Measurements from ENCODE around the gene LRMDA.

The LRMDA gene

DNA sequence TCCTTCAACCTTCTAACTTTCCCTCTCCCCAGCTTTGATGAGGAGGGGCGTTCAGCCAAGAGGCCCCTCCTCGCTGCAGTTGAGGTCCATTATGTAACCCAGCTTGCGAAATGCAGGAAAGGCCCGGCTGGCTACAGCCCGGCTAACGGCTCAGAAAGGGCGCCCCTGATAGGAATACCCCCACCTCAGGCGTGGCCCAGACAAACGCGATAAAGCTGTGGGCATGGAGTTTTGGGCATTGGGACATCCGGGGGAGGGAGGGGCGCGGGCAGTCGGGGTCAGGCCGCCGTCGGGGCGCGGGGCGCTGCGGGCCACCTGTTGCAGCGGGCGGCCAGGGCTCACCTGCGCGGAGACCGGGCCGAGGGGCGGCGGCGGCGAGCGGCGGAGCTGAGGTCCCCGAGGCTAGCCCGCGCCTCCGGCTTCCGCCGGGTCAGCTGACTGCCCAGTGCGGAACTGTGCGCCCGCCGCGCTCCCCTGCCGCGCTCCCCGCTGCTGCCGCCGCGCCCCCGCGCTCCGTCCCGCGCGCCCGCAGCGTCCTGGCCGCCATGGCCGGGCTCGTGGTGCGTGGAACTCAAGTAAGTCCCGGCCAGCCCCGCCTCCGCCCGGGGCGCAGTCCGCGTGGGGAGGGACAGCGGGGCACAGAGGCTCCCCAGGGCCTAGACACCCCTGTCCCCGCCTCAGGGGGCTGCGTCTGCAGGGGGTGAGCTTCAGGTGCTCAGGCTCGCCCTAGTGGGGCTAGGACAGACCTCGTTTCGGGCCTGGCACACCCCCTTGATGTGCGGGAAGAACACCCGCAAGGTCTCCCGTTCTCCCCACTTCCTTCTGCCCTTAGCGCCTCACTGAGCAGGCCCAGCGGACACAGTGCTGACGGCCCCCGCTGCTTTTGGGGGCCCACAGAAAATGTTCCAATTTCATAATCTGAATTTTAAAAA, at the start of gene LRMDA:
LRMDA (plus strand) TSS at position 445 of the 932 bp plus-strand sequence.
- peak; percentile 26 for DNase-seq

GRCh38 chr10:75386128-75386527, 45.3 kb upstream of the LRMDA start:
- no peak for DNase-seq

GRCh38 chr10:75388082-75388481, 43.3 kb upstream of the LRMDA start:
- DNase-seq, result no peak

GRCh38 chr10:75390178-75390577, 41.2 kb upstream of the LRMDA start:
- no peak for DNase-seq

GRCh38 chr10:75392271-75392670, 39.2 kb upstream of the LRMDA start:
- no peak for DNase-seq

GRCh38 chr10:75392744-75393143, 38.7 kb upstream of the LRMDA start:
- no peak for DNase-seq

DNA sequence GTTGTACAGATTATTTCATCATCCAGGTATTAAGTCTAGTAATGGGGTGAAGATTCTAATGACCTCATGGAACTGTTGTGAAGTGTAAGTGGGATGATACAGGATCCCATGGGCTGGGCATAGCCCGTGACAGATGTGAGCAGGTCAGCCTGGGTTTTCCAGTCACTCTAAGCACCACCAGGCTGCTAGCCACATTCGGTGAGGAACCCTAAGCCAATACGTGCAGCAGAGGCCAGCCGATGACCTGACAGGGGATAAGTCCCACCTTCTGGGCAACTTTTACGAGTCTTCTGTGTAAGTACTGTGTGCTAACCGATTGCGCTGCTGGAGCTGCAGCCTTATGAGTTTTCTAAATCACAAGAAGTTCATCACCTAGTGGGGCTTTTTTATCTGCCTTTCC, 37.2 kb upstream of the LRMDA start:
- DNase-seq, result no peak

DNA sequence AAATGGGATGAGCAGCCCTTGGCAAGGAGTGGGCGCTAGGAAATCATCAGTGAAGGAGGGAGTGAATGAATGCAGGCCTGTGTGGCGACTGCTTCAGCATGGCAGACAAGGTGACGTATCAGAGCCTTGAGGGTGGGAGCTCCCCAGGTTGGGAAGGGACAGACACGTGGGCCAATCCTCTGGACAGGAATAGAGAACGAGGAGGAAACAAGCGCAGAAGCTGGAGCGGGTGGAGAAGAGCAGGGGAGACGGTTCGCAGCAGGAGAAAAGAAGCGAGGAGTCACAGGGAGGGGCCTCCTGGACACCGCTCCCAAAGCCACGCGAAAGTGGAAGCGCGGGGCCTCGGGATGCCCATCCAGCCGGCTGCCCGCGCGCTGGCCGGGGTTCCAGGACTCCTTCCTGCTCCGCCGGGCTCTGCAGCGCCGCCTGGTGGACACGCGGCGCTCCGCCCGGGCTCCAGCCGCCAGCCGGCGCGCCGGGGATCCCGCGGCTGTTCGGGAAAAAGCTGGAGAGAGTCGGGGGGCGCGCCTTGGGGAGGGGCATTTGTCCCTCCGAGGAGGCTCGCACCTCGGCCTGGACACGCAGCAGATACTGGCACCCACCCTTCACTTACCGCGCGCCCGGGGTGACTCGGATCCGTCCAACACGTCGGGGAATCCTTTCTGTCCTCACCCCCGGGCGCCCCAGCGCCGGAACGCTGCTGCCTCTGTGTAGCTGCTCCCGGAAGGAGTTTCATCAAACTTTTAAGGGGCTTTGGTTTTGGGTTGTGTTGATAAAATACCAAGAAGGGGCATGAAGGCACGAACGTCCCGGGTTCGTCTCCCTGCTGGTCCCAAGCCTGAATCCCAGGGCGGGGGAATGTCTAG, 36.1 kb upstream of the LRMDA start:
- peak; percentile 18 for DNase-seq

GRCh38 chr10:75395932-75396630, 35.3 kb upstream of the LRMDA start:
- DNase-seq, result no peak

DNA sequence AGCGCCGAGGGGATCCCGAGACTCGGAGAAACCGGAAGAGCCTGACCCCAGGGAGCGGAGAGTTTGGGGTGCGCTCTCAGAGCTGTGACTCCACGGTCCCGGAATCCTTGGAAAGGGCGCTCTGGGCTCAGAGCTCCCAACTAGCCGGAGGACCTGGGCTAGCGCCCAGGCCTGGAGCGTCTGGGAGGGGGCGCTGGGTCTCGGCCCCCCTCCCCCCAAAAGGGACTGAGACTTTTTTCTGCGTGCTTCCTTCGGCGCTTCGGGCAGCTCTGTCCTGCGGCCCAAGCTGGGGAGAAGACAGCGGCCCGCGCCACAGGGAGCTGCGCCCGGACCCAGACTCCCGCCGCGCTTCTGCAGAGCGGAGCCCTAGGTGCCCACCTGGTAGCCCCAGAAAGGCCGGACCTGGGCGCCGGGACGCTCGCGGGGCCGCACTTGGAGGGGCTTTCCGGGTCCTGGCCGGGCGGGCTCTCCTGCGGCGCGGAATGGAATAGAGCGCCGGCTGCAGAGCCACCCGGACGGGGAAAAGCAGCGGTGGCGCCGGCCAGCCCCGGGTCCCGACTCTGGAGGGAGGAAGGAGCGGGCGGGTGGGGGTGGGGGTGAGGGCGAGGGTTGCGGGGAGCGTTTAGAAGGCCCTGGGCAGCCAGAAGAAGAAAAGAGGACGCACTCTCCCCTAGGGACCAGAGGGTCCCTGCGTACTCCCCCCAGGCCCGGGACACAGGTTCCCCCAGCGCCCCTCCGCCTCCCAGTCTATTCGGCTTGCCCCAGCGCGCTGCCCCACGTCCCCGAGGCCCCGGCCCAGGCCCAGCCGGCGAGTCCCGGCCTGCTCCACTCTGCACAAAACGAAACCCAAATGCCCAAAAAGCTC, 34.6 kb upstream of the LRMDA start:
- no peak for DNase-seq

GRCh38 chr10:75397496-75398199, 33.8 kb upstream of the LRMDA start:
- DNase-seq, result no peak

DNA sequence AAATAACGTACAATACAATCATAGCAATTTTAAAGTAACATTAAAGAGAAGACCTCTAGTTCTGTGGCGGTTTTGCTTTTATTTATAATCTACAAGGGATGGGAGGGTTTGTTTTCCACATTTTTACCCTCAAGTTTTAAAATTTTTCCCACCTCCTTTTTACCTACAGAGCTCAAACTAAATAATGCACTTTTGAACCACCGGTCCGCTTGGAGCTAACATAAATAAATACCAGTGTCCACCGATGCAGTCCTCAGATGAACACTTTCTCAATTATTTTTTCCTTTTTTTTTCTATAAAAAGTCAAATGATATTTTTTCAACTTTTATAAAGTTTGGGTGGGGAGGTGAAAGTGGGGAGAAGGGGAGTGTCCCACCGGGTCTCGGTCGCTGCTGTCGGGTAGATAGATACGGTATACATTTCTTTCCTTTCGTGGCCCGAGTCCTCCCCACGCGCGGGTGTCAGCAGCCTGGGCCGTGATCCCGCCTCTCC, 33.2 kb upstream of the LRMDA start:
- DNase-seq, result no peak

GRCh38 chr10:75398692-75399460, 32.5 kb upstream of the LRMDA start:
- no peak for DNase-seq

DNA sequence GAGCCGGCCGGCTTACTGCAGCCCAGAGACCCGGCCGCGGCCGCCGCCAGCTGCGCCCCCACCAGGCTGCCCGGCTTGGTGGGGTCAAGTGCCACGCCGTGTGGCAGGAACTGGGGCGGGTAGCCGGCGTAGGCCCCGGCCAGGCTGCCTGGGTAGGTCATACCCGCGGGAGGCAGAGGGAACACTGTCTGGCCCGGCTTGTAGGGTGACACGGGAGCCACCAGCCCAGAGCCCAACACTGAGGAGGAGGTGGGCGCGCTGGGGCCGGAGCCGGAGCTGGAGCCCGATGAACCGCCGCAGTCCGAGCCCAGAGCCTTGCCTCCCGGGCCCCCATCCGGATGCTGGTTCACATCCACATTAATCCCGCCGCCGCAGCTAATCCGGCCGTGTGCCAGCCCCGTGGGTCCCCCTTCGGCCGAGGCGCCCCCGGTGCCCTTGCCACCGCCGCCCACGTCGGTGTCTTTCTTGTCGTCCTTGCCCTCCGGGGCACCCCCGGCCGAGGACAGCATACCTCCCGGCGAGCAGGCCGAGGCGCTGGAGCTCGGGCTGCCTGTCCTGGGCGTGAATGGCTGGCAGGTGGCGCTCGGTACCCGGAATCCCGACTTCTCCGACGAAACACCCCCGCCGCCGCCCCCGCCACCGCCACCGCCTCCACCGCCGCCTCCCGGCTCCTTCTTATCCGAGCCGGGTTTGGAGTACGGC, 31.8 kb upstream of the LRMDA start:
- DNase-seq, result peak; percentile 7

GRCh38 chr10:75400163-75400770, 31.2 kb upstream of the LRMDA start:
- no peak for DNase-seq

DNA sequence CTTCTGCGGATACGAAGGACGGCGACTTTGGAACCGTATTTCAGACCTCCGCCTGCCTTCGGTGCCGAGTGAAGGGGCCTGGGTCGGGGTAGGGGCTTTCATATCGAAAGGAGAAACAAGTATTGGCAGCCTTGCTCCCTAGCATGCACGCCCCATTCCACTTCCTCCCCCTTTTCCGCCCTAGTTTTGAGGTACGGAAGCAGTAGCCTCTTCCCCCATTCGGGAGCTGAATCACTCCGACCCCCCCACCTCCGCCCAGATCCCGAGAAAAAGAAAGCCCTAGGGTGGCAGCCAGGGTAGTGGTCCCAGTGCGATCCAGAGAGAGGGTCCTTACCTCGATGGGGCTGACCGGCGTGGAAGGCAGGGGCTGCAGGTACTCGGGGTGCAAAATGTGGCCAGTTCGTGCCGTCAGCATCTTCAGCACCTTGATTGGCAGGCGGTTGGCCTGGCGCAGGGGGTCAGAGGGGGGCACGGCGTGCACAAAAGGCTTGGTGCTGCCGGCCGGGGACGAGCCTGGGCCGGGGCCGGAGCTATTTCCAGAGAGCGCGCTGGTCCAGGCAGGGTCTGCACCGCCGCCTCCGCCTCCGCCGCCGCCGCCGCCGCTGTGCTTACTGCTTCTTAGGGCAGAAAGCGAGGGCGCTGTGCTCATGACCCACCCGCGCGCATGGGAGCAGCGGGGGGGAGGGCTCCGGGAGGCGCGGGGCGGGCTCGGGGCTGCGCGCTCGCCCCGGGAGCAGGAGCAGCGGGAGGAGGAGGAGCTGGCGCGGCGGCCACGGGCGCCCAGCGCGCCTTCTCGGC, 30.5 kb upstream of the LRMDA start:
- DNase-seq, result peak; percentile 58

DNA sequence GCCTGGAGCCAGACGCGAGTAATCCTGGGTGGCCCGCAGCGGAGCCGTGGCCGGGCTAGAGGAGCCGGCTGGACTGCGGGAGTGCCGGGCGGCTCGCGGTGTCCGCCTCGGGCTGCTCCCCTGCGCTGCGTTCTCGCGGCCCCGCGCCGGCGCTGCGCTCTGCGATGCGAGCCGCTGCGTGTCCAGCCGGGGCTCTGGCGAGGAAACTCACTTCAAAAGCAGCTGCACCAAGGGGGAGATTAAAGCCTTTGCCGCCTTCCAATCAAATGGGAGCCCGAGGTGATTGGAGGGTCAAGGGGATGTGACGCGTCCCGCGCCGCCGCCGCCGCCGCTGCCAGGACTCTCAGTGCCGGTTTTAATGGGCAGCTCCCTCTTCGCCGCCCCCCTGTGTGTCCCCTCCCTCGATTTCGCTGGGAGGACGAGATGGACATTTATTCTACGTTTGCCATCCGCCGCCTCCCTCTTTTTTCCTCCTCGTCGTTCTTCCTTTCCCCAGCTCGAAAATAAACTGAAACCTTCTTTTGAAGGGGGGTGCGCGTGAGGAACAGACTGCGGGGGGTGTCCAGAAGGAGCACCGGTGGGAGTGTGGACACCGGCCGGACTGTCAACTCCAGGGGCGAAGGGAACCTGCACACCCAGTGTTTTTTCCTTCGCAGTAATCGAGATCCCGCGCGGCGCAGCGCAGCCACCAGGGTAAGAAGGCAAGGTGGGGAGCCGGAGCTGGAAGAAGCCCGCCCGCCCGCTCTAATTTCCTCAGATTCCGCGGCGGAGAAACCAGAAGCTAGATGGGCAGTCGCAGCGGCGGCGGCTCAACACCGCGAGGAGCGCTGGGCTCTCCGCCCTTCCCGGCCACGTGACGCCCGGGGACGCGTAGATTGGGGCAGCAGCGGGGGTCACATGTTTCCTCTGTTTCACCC, 29.6 kb upstream of the LRMDA start, which contains the start of gene ZNF503:
ZNF503 (minus strand) TSS at position 196 of the 917 bp plus-strand sequence. CDS start 345 bp downstream, outside the sequence.
- DNase-seq, result peak; percentile 45

Measured in KG1 (cell line).